Muscle layer of colon (tissue), 2 donors: ENCODE data around the gene RAB3C.

Experiments
- H3K27ac ChIP-seq: one replicate; pipeline ENCODE4 v1.7.0; 2013; ENCODE audit warnings: low read depth, mild to moderate bottlenecking, low read length, moderate library complexity
- H3K27me3 ChIP-seq, 2 donors: one replicate each; pipeline ENCODE4 v1.7.0; 2013; ENCODE audit warnings: low read length in 2 of 2, mild to moderate bottlenecking in 2 of 2; ENCODE audit not compliant: insufficient read depth in 2 of 2, control insufficient read depth in 1 of 2
- H3K36me3 ChIP-seq: one replicate; pipeline ENCODE4 v1.7.0; 2013; ENCODE audit warnings: mild to moderate bottlenecking, low read length; ENCODE audit not compliant: insufficient read depth
- H3K4me1 ChIP-seq: one replicate; pipeline ENCODE4 v1.7.0; 2013; ENCODE audit warnings: mild to moderate bottlenecking, low read length; ENCODE audit not compliant: insufficient read depth
- H3K4me3 ChIP-seq, 2 donors: one replicate each; pipeline ENCODE4 v1.7.0; 2013; ENCODE audit warnings: low read length in 2 of 2, low read depth in 1 of 2, mild to moderate bottlenecking in 1 of 2, moderate library complexity in 1 of 2
- H3K9ac ChIP-seq: one replicate; pipeline ENCODE4 v1.7.0; 2013; ENCODE audit warnings: low read length
- H3K9me3 ChIP-seq: one replicate; pipeline ENCODE4 v1.7.0; 2013; ENCODE audit warnings: mild to moderate bottlenecking, low read length
- donor health status: abdominal sarcoma.
- donor health status: Adenocarcinoma of cecum.

RAB3C gene

GRCh38 chr5:58804291-58804690, 221.4 kb downstream of the RAB3C start:
- no peak overlapping the region for H3K27ac ChIP-seq
- no peaks in the 10 kb centered on the region for H3K9me3 ChIP-seq
- H3K36me3 ChIP-seq = no peaks in the 10 kb centered on the region
- no peaks in the 10 kb centered on the region for H3K4me1 ChIP-seq
- H3K27me3 ChIP-seq = no peaks in the 10 kb centered on the region
- H3K4me3 ChIP-seq = no peak overlapping the region
- H3K9ac ChIP-seq = no peak overlapping the region

GRCh38 chr5:58810086-58810485, 227.2 kb downstream of the RAB3C start:
- H3K4me1 ChIP-seq = no peaks in the 10 kb centered on the region
- no peaks in the 10 kb centered on the region for H3K36me3 ChIP-seq
- no peak overlapping the region for H3K27ac ChIP-seq
- no peaks in the 10 kb centered on the region for H3K9me3 ChIP-seq
- H3K9ac ChIP-seq = no peak overlapping the region
- no peaks in the 10 kb centered on the region for H3K27me3 ChIP-seq
- no peak overlapping the region for H3K4me3 ChIP-seq

- H3K9ac ChIP-seq = no peak overlapping the region
- no peaks in the 10 kb centered on the region for H3K36me3 ChIP-seq
- no peaks in the 10 kb centered on the region for H3K9me3 ChIP-seq
- H3K4me3 ChIP-seq = no peak overlapping the region
- H3K4me1 ChIP-seq = no peaks in the 10 kb centered on the region
- no peak overlapping the region for H3K27ac ChIP-seq
- no peaks in the 10 kb centered on the region for H3K27me3 ChIP-seq
Observed at GRCh38 chr5:58813855-58814254, 231.0 kb downstream of the RAB3C start.

GRCh38 chr5:58816181-58816731, 233.4 kb downstream of the RAB3C start:
- no peaks in the 10 kb centered on the region for H3K9me3 ChIP-seq
- no peaks in the 10 kb centered on the region for H3K27me3 ChIP-seq
- H3K9ac ChIP-seq = no peak overlapping the region
- H3K4me3 ChIP-seq = no peak overlapping the region
- H3K36me3 ChIP-seq = no peaks in the 10 kb centered on the region
- H3K27ac ChIP-seq = no peak overlapping the region
- no peaks in the 10 kb centered on the region for H3K4me1 ChIP-seq

- Histone ChIP-seq H3K36me3 (no peaks in the 10 kb centered on the region), H3K4me1 (no peaks in the 10 kb centered on the region), H3K27me3 (no peaks in the 10 kb centered on the region)
Observed at GRCh38 chr5:58818465-58818864, 235.6 kb downstream of the RAB3C start.

GRCh38 chr5:58825441-58825840, 242.6 kb downstream of the RAB3C start:
- H3K9me3 ChIP-seq = no peaks in the 10 kb centered on the region
- no peak overlapping the region for H3K9ac ChIP-seq
- H3K27ac ChIP-seq = no peak overlapping the region
- no peaks in the 10 kb centered on the region for H3K27me3 ChIP-seq
- no peaks in the 10 kb centered on the region for H3K4me1 ChIP-seq
- no peak overlapping the region for H3K4me3 ChIP-seq
- no peaks in the 10 kb centered on the region for H3K36me3 ChIP-seq

More at GRCh38 chr5:58818465-58818864, 235.6 kb downstream of the RAB3C start:
- no peak overlapping the region for H3K27ac ChIP-seq
- H3K9me3 ChIP-seq = no peaks in the 10 kb centered on the region
- H3K9ac ChIP-seq = no peak overlapping the region
- H3K4me3 ChIP-seq = no peak overlapping the region

GRCh38 chr5:58825899-58826298, 243.0 kb downstream of the RAB3C start:
- Histone ChIP-seq H3K9me3 (no peaks in the 10 kb centered on the region), H3K4me3 (no peak overlapping the region), H3K9ac (no peak overlapping the region), H3K4me1 (no peaks in the 10 kb centered on the region), H3K36me3 (no peaks in the 10 kb centered on the region), H3K27me3 (no peaks in the 10 kb centered on the region), H3K27ac (no peak overlapping the region)

- H3K9me3 ChIP-seq = no peaks in the 10 kb centered on the region
- H3K27ac ChIP-seq = no peak overlapping the region
- no peak overlapping the region for H3K4me3 ChIP-seq
- H3K36me3 ChIP-seq = no peaks in the 10 kb centered on the region
- no peaks in the 10 kb centered on the region for H3K27me3 ChIP-seq
- H3K9ac ChIP-seq = no peak overlapping the region
- H3K4me1 ChIP-seq = no peaks in the 10 kb centered on the region
Observed at GRCh38 chr5:58827463-58827862, 244.6 kb downstream of the RAB3C start.

- Histone ChIP-seq H3K4me3 (no peak overlapping the region), H3K9ac (no peak overlapping the region), H3K4me1 (no peaks in the 10 kb centered on the region), H3K9me3 (no peaks in the 10 kb centered on the region), H3K27me3 (no peaks in the 10 kb centered on the region), H3K27ac (no peak overlapping the region), H3K36me3 (no peaks in the 10 kb centered on the region)
Observed at GRCh38 chr5:58828258-58828657, 245.4 kb downstream of the RAB3C start.

- H3K27ac ChIP-seq = no peak overlapping the region
- H3K27me3 ChIP-seq = no peaks in the 10 kb centered on the region
- H3K9ac ChIP-seq = no peak overlapping the region
- H3K36me3 ChIP-seq = no peaks in the 10 kb centered on the region
- H3K4me3 ChIP-seq = no peak overlapping the region
- no peaks in the 10 kb centered on the region for H3K9me3 ChIP-seq
- H3K4me1 ChIP-seq = no peaks in the 10 kb centered on the region
Observed at GRCh38 chr5:58834242-58835225, 251.7 kb downstream of the RAB3C start.

GRCh38 chr5:58836351-58836750, 253.5 kb downstream of the RAB3C start:
- no peaks in the 10 kb centered on the region for H3K9me3 ChIP-seq
- H3K36me3 ChIP-seq = no peaks in the 10 kb centered on the region
- H3K4me3 ChIP-seq = no peak overlapping the region
- no peaks in the 10 kb centered on the region for H3K4me1 ChIP-seq
- H3K27ac ChIP-seq = no peak overlapping the region
- no peaks in the 10 kb centered on the region for H3K27me3 ChIP-seq
- no peak overlapping the region for H3K9ac ChIP-seq
